Left renal cortex interstitium (tissue), 4 donors: ENCODE measurements around the gene SDHB. TPM values are rescaled to one million over a fixed set of nuclear protein-coding genes. Genes with fewer than 3 reads are reported as not detected.
"Not testable (repeated sequence)": the region's sequence is repeated elsewhere in the genome, so short reads cannot be mapped to it uniquely, and the experiment has no call there.

ENCODE experiments used
- DNase-seq, 4 donors: peaks; one replicate each; pipeline ENCODE4 v3.0.0-alpha.2; 2013; ENCODE audit warnings: low read depth in 4 of 4, low spot score in 2 of 4, missing footprints in 1 of 4
- polyA plus RNA-seq, 4 donors: library from polyadenylated mRNA; unstranded; fragments of 120-200 nt; gene quantifications; one replicate each; pipeline ENCODE4 v1.2.1, GENCODE V29; 2013; ENCODE audit not compliant: insufficient read length in 4 of 4

The SDHB gene
- polyA plus RNA-seq, 4 donors: 123 to 182 (median 144) TPM

DNA sequence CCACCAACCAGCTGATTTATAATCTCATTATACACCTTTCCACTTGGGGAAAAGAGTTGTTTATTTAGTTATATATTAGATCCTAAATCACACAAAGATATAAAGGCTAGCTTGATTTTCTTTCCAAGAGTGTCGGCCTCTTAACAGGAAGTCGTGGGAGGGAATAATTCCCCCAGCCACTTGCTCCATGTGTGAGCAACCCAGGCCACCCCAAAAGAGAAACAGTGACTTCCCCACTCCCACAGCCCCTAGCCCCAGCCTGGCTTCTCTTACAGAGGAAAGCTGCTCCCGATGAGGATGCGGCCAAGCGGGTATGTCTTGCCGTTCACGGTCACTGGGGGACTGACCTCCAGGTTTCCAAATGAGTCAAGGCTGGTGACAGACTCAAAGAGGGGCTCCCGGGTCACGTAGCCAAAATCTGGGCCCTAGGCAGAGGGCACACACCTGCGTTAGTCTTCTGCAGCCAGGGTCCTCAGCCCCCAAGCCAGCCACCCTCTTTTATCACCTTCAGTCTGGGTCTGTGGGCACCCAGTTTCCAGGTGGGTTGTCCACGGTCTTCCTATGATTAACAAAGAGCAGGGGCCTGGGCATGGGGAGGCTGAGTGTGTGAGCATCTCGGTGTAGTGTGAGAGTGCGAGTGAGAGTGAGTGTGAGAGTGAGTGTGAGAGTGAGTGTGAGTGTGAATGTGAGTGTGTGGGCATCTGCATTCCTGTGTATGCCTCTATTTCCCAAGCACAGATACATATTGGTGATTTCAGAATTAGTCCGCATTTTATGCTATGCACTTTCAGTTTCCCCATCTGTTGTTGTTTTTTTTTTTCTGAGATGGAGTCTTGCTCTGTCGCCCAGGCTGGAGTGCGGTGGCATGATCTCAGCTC is 25.4 kb upstream of the SDHB start:
- no peak for DNase-seq

DNA sequence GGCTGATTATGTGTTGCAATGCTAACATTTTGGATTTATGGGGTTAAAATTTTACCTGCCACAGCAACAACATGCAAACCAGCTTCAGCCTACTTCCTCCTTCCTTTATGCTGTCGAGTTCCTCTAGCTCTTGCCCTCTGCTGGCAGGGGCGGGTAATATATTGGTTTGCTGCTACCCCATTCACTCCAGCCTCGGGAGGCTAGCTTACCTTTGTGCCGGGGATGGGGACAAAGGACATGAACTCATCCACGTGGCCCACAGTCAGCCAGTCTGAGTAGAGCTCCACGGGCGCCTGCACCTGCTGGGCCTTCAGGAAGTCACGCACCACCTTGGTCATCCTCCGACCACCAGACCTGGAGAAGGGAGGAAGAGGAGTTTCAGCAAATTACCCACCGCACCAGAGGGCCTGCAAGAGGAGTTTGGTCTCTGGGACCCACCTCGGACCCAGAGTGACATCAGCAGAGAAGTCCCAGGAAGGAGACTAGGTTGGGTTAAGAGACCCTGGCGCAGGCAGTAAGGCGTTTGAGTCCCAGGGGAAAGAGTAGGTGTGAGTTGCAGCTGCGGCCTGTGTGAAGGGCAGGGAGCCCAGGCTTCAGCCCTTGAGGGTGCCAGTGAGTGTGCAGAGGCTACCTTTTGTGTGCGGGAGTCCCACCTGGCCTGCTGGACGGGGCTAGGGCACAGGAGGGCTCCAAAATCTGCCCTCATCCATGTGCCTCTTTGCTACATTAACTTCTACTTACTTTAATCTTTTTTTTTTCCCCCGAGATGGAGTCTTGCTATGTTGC is 21.8 kb upstream of the SDHB start:
- no peak for DNase-seq

DNA sequence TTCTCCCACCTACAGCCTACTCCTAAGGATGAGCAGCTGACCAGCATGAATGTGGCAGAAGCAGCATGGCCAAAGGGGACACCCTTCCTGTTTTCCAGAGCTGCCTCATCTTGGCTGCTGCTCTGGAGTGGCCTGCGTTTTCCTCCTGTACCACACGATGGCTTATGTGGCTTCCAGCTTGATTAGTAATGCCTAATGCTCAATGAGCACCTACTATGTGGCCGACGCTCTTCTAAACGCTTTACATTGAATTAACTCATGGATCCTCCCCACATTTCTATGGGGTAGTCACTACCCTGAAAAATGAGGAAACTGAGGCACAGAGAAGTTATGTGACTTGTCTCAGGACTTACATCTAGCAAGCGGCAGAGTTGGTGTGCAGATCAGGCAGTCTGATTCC is 18.0 kb upstream of the SDHB start:
- DNase-seq: no peak

DNA sequence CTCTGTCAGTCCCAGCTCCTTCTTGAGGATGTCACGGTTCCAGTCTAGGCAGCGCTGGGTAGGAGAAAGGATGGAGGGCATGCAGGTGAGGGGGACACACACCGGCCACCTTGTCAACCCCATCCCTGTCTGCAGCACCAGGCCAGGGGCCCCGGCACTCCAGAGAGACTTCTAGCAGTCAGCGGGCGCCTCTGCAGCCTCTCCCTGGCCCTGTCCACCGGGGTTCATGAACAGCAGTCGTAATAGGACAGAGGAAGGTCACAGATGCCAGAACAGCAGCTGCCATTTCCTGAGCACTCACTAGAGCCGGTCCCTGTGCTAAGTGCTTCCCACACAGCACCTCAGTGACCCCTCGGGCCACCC is 16.3 kb upstream of the SDHB start:
- DNase-seq: no peak

DNA sequence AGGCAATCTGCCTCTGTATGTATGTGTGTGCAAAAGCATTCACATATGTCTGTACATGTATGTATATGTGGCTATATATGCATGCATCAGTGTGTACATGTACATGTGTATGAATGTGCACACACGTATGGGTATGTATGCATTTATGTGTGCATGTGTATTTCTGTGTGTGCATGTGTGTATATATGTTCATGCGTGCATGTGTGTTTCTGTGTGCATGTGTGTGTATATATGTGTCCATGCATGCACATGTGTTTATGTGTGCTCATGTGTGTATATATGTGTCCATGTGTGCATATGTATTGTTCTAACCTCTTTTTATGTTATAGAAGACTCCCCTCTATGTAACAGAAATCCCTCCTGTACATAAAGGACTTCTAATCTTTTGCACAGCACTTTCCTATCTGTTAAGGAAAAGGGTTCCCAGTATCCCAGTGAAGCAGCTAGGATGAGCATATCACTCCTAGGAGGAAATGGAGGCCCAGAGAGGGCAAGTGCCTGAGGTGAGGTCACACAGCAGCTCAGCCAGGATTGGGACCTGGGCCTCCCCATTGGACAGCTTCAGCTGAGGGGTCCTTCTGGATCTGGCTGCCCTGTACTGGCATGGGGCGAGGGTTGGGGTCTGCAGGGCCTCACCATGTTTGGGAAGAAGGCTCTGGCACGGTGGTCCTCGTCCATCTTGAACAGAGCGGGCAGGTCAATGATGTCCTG is 15.8 kb upstream of the SDHB start:
- DNase-seq: no peak

DNA sequence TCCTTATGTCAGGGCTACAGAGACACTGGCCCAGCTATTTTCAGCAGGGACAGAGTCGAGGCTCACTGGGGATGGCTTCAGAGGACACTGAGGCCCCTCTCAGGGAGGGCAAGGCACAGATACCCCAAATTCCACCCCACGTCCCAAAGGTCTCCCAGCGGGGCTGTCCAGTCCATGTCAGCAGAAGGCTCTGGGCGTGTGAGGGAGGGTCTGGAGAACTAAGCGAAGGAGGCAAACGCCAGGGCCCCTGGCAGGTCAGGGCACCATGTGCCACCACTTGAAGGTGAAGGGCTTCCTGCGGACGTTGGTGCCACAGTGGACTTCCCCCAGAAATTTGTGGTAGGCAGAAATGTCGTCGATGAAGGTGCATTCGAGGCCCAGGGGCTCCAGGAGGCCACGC is 15.0 kb upstream of the SDHB start:
- no peak for DNase-seq

DNA sequence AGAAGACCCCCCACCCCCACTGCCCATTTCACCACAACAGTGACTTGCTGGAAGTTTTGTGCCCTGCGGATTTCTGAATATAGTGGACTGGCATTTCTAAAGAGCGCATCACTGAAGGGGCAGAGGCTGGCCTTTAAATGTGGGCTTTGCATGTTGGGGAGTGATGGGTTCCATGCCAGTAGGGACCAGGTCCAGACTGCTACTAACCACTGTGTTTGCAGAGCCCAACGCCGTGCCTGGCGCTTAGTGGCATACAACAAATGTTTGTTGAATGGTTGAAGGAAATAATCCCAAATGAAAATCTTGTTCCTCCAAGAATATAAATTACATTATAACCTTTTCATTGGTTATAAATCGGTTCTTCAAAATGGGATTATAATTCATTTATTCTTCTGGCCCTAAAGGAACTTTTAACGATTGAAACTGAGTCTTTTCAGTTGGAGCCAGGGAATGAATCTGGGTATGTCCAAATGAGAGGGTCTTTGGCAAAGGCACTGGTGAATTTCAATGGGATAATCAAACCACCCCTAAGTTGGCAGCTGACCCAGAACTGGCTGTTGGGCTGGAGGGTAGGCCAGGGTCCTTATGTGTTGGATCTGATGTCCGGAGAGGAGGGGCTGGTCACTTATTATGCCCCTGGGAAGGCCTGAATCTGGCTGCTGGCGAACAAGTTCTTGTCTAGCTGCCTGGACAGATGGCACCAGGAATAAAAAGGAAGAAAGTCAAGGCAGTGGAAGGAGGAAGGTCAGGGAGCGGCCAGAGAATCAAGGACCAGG is 13.8 kb upstream of the SDHB start:
- no peak for DNase-seq

DNA sequence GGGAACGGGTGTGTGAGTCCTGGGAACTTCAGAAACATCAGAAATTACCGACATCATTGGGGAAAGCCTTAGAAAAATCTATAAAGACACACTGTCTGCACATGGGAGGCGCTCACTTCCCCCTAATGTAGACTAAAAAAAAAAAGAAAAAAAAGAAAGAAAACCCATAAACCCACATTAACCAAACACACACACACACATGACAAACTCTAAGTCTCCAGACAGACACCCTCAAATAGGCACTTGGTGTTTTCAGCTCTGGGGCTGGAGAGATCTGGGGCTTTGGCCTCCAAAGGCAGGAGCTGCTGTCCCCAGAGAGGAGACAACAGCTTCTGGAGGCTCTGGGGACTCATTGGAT is 13.2 kb upstream of the SDHB start:
- DNase-seq: no peak

DNA sequence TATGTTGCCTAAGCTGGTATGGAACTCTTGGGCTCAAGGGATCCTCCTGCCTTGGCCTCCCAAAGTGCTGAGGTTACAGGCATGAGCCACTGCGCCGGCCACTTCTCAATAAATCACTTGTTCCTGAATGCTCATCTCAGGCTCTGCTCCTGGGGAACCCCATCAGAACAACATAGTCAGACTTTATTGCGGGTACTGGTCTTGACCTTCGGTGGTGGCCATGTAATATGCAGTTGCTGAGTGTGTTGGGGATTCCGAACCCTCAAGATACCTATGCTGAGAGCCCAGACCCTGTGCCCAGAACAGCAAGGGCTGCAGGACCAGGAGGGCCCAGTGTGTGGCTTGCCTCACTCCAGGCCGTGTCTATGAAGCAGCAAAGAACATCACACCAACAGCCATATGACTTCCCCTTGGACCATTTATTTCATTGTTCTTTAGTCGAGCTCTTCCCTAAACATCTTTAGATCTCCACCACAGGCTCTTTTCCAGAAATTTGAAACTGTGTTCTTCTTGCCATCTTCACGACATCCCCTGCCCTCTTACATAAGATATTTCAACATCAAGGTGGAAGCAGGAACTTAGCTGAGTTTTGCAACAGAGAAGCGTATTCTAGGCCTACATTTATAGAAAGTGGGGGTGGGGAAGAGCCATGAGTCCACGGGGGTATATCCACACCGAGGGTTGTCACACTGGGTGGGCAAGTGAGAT is 12.7 kb upstream of the SDHB start:
- DNase-seq: no peak

DNA sequence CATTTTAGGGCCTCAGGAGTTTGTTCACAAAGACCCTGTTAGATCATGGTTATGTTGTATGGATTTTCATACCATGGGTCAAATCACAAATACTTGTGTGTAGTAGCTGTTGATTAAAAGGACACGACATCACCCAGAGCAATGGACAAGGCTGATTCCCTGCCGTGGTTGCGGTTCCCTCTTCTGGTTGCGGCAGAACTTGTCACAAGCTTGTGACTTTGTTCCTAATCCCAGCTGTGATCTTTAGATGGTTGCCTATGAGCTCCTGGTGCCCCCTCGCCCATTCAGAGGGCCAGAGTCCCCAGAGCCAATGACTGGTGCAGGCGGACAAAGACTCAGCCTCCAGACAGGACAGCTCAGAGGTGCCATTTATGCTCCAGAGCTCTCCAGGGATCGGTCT is 11.8 kb upstream of the SDHB start:
- DNase-seq: no peak

DNA sequence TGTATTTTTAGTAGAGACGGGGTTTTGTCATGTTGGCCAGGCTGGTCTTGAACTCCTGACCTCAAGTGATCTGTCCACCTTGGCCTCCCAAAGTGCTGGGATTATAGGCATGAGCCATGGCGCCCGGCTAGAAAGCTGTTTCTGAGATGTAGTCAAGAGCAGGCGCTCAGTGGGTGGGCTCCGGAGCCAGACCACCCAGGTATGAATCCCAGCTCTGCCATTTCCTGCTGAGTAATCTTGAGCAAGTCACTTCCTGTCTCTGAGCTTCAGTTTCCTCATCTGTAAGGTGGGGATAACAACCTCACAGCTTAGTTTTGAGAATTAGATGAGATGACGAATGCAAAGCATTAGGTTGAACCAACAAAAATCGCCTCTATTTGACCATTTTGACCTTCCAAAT is 8.9 kb upstream of the SDHB start:
- DNase-seq: not testable (repeated sequence)

DNA sequence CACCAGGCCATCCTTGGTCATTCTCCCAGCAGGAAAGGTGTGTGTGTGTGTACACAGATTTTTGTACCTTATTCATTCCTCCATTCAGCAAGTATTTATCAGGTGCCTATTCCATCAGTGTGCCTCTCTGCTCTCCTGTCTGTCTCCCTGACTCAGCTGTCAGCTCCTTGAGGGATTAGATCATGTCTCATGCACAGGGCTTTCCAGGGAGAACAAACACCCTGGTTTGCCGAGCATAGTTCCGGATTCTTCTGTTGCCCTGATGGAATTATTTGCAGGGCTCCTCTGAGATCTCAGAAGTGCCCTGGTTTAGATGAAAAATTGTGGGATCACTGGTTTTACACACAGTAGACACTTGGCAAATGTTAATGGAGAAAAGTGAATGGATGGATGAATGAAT is 8.1 kb upstream of the SDHB start:
- DNase-seq: no peak

DNA sequence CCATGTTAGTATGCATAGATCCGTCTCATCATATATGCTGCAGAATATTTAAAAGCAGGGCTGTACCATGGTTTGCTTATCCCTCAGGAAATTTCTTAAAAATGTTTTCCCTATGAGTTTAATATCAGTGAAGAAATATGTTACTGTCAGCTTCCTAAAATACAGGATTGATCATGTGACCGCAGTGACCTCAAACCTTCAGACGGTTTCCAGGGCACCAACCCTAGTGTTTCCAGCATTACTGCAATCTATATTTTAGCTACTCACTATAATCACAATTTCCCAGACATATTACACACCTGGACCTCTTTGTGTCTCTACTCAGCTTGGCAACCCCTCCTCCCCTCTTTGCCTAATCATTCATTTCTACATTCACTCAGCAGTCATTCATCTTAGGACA is 7.7 kb upstream of the SDHB start:
- DNase-seq: no peak

DNA sequence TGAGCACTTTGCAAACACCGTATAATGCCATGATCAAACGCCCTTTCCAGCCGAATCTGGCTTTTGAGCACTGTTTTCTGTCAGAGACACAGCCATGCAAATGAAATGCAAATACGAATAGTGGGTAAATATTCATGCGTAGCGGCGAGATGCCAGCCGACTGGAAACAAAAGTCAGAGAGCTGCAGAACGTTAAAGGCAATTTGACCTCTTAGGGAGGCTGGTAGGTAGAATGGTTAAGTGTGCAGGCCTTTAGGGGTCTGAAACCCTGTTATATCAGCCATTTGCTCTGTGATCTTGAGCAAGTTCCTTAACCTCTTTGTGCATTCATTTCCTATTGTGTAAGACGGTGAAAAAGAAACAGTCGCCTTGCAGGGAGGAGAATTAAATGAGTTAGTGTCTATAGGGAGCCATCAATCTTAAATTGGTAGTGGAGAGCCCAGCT is 6.5 kb upstream of the SDHB start:
- DNase-seq: no peak

DNA sequence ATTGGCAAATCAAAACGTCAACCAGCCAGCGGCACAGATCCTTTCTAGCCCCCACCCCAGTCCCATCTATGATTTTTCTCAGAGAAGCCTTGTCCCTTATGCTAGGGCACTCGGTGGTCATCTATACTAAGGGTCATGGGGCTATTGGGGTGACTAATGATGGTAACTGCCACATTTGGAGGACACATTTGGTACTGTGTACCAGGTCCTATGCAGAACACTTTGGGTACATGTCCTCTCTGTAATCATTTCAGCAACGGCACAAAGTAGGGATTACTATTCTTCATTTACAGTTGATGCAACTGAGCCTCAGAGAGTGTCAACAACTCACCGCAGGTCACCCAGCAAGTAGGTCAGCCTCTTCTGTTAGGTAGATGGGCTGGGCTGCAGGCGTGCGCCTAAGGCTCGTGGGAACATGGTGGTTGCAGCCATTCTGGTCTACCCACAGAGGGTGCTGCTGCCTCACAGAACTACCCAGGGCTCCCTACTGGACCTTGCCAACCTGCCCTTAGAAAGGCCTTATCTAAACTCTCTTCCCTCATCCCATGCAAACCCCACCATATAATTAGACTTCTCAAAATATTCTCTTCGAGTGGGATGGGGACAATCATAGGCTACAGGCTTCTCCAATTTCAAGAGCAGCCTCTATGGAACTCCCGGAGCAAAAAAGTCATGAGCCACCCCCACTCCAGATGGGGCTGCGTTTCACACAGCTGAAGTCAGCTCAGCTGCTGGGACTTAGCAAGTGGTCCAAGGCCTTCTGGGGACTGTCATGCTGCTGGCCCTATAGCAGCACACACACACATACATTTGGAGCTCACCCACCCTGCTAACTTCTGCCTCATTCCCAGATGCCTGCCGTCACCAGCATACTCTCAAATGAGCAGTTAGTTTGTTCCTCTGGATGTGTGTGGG is 5.8 kb upstream of the SDHB start:
- peak in 1 of 4 donors; percentile 24 for DNase-seq

DNA sequence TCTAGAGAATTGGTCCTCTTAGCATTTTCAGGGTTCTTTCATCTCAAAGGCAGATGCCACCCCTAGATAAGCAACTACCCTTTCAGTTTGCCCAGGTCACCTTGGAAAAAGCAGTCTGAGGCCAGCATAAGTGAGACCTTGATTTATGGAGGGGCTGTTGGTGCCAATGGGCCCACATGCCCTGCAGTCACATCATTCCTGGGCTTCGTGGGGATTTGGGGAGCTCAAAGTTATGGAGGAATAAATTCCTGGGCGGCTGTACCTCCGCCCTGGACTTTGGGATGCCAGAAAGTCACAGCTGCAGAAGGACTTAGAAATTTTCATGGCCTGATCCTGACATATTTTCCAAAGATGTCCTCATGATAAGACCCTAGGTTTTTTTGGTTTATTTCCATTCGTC is 2.7 kb upstream of the SDHB start:
- DNase-seq: no peak

DNA sequence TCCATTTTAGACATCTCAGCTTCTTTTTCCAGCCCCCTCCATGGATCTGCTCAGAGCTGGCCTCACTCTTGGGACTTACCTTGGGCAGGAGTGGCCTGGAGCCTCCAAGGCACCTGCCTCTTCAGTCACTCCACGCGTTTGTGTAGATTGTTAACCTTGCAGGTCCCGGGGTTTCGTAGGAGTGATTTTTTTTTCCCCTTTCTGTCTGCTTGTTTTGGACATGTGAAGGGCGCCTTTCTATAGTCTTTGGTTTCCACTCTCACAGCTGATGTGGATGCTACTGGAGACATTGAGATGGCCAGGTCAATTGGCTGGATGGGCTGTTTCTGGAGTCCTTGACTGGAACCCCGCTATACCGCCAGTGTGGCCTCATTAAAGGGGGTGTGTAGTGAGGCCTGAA is 2.0 kb upstream of the SDHB start:
- no peak for DNase-seq

DNA sequence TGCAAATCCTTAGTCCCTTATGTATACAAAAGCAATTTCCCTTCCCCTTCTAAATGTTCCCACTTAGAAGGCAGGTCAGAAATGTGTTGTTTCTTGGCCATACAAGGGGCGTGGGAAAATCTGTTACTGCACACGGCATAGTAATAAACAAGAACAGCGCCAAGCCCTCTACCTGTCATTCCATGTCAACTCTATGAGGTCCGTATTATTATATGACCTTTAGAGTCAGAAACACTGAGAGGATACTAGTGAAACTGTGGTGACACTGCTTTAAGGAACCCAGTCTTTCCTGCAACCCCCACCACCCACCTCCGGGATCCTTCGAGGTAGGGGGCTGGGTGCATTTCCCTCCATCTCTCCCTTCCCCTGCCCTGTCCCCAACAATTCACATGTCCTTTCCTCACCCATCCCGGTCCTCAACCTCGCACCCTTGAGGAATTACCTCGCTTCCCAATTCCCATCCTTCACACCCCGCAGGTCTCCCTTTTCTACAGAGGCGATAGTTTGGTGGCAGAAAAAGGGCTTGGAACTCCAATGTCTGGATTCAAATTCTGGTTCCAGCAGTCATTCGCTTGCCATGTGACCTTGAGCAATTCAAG is 647 bp downstream of the SDHB start:
- DNase-seq: no peak

DNA sequence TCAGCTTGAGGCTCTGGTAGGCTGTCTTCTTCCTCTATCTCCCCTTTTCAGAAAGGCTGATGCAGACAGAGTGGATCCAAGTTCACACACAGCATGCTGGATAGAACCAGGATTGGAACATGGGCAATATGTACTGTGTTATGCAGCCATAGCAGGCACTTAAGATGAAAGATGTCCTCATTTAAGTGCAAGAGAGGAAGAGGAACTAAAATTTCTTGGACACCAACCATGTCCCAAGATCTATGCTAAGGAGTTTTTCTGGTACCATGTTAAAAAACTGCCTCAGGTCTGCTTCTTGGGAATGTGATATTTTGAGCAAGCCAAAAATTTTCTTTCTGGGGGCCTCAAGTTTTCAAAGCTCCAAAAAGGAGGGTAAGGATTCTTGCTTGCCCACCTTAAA is 1.2 kb downstream of the SDHB start:
- no peak for DNase-seq
